ENCODE results near the gene SH3RF2.

Gene SH3RF2

GRCh38 chr5:146055432-146055831 lies 119.1 kb downstream of the SH3RF2 start (continued):
- TF ChIP-seq, protein P1, sequence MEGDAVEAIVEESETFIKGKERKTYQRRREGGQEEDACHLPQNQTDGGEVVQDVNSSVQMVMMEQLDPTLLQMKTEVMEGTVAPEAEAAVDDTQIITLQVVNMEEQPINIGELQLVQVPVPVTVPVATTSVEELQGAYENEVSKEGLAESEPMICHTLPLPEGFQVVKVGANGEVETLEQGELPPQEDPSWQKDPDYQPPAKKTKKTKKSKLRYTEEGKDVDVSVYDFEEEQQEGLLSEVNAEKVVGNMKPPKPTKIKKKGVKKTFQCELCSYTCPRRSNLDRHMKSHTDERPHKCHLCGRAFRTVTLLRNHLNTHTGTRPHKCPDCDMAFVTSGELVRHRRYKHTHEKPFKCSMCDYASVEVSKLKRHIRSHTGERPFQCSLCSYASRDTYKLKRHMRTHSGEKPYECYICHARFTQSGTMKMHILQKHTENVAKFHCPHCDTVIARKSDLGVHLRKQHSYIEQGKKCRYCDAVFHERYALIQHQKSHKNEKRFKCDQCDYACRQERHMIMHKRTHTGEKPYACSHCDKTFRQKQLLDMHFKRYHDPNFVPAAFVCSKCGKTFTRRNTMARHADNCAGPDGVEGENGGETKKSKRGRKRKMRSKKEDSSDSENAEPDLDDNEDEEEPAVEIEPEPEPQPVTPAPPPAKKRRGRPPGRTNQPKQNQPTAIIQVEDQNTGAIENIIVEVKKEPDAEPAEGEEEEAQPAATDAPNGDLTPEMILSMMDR (tag by site-specific recombination; IDR thresholded peaks at IDR 0.05) = no peak
- TF ChIP-seq ZNF132 (tag by site-specific recombination; IDR thresholded peaks at IDR 0.05; ENCODE audit: borderline replicate concordance) = no peak

GRCh38 chr5:146059460-146060220 lies 123.3 kb downstream of the SH3RF2 start:
- TF ChIP-seq ZNF404 (tag by site-specific recombination; IDR thresholded peaks at IDR 0.05) (no peak), ZNF433 (tag by site-specific recombination; IDR thresholded peaks at IDR 0.05; ENCODE audit: low read depth) (no peak), ZNF571 (tag by site-specific recombination; IDR thresholded peaks at IDR 0.05) (no peak), ZNF791 (tag by site-specific recombination; IDR thresholded peaks at IDR 0.05) (no peak)
- H3K9me3 ChIP-seq (ENCODE audit: control insufficient read depth, insufficient read depth, low read depth, low read length) = no peaks in the 10 kb centered on the region
- no peaks in the 10 kb centered on the region for H3K36me3 ChIP-seq (ENCODE audit: control insufficient read depth in 2 of 2, insufficient read depth in 1 of 2, low read length in 2 of 2)
- no peak overlapping the region for H3K27ac ChIP-seq (ENCODE audit: extremely low read depth, low read depth, low read length)
- ChIA-PET CTCF (no interaction called here), POLR2A (no interaction called here)
- H3K4me3 ChIP-seq (ENCODE audit: low read depth, low read length) = no peak overlapping the region
- no peaks in the 10 kb centered on the region for H3K4me1 ChIP-seq (ENCODE audit: control insufficient read depth, insufficient read depth, low read length)

- Histone ChIP-seq H3K36me3 (ENCODE audit: control insufficient read depth in 2 of 2, insufficient read depth in 1 of 2, low read length in 2 of 2) (no peaks in the 10 kb centered on the region), H3K9me3 (ENCODE audit: control insufficient read depth, insufficient read depth, low read depth, low read length) (no peaks in the 10 kb centered on the region), H3K4me3 (ENCODE audit: low read depth, low read length) (no peak overlapping the region), H3K27ac (ENCODE audit: extremely low read depth, low read depth, low read length) (no peak overlapping the region), H3K4me1 (ENCODE audit: control insufficient read depth, insufficient read depth, low read length) (no peaks in the 10 kb centered on the region)
- ChIA-PET CTCF (no interaction called here), POLR2A (interaction anchor here (0.7 kb wide), 1 partner anchor 83 kb away, joined by 3 read pairs; no protein-coding TSS in a partner anchor)
- TF ChIP-seq ZNF341 (tag by site-specific recombination; IDR thresholded peaks at IDR 0.05; ENCODE audit: low read depth) (no peak), ZNF692 (tag by site-specific recombination; IDR thresholded peaks at IDR 0.05) (no peak), EGR2 (tag by site-specific recombination; IDR thresholded peaks at IDR 0.05; ENCODE audit: low read depth) (no peak), YY1 (tag by site-specific recombination; IDR thresholded peaks at IDR 0.05) (no peak), ZNF624 (tag by site-specific recombination; IDR thresholded peaks at IDR 0.05) (no peak), ZNF785 (tag by site-specific recombination; IDR thresholded peaks at IDR 0.05) (no peak), PATZ1 (tag by site-specific recombination; IDR thresholded peaks at IDR 0.05) (no peak), ZNF585B (tag by site-specific recombination; IDR thresholded peaks at IDR 0.05) (no peak)
- TF ChIP-seq, protein P1 (tag by site-specific recombination; IDR thresholded peaks at IDR 0.05) = no peak
- TF ChIP-seq, protein P2, sequence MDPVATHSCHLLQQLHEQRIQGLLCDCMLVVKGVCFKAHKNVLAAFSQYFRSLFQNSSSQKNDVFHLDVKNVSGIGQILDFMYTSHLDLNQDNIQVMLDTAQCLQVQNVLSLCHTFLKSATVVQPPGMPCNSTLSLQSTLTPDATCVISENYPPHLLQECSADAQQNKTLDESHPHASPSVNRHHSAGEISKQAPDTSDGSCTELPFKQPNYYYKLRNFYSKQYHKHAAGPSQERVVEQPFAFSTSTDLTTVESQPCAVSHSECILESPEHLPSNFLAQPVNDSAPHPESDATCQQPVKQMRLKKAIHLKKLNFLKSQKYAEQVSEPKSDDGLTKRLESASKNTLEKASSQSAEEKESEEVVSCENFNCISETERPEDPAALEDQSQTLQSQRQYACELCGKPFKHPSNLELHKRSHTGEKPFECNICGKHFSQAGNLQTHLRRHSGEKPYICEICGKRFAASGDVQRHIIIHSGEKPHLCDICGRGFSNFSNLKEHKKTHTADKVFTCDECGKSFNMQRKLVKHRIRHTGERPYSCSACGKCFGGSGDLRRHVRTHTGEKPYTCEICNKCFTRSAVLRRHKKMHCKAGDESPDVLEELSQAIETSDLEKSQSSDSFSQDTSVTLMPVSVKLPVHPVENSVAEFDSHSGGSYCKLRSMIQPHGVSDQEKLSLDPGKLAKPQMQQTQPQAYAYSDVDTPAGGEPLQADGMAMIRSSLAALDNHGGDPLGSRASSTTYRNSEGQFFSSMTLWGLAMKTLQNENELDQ (tag by site-specific recombination; IDR thresholded peaks at IDR 0.05; ENCODE audit: low read depth) = no peak
- TF ChIP-seq, protein P3, sequence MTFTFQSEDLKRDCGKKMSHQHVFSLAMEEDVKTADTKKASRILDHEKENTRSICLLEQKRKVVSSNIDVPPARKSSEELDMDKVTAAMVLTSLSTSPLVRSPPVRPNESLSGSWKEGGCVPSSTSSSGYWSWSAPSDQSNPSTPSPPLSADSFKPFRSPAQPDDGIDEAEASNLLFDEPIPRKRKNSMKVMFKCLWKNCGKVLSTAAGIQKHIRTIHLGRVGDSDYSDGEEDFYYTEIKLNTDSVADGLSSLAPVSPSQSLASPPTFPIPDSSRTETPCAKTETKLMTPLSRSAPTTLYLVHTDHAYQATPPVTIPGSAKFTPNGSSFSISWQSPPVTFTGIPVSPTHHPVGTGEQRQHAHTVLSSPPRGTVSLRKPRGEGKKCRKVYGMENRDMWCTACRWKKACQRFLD (tag by site-specific recombination; IDR thresholded peaks at IDR 0.05) = no peak
These were observed 123.8 kb downstream of the SH3RF2 start for GRCh38 chr5:146060221-146060585.

Measured in HEK293 (cell line).